HepG2 (cell line): Measurements from ENCODE around the gene KHK. TPM values are rescaled to one million over a fixed set of nuclear protein-coding genes. Genes with fewer than 3 reads are reported as not detected.

Experiments used
- CENPT ChIP-seq: sonication (generic); formaldehyde crosslinking; IDR thresholded peaks from 2 replicates; pipeline ENCODE4 v1.8.0; 2022; ENCODE audit warnings: low read depth, mild to moderate bottlenecking, moderate library complexity, missing genetic modification reagents
- HDAC1 ChIP-seq: sonication (generic); formaldehyde crosslinking; IDR thresholded peaks from 2 replicates; pipeline ENCODE4 v1.5.1; 2020; ENCODE audit warnings: mild to moderate bottlenecking, missing genetic modification reagents
- KDM3A ChIP-seq: IDR thresholded peaks from 2 replicates; pipeline ENCODE4 v1.6.1; 2018; ENCODE audit warnings: low read depth, missing compliant biosample characterization
- MTF1 ChIP-seq: sonication (generic); formaldehyde crosslinking; IDR thresholded peaks from 2 replicates; pipeline ENCODE4 v1.5.0; 2020; ENCODE audit warnings: missing genetic modification reagents
- NBN ChIP-seq: fragments of 450-650 bp; conservative IDR thresholded peaks from 2 replicates; pipeline ENCODE4 v1.6.1; 2017
- NCOA2 ChIP-seq: sonication (generic); formaldehyde crosslinking; IDR thresholded peaks from 2 replicates; pipeline ENCODE4 v1.8.0; 2022; ENCODE audit warnings: inconsistent platforms
- NFKBIZ ChIP-seq: IDR thresholded peaks from 2 replicates; pipeline ENCODE4 v1.6.1; 2018; ENCODE audit warnings: missing genetic modification reagents, missing compliant biosample characterization
- NFRKB ChIP-seq: fragments of 450-650 bp; IDR thresholded peaks from 2 replicates; pipeline ENCODE4 v1.6.1; 2017
- NR2F1 ChIP-seq, 2 experiments: fragments of 450-650 bp in 1 of 2; formaldehyde crosslinking in 1 of 2; IDR thresholded peaks; 2 replicates each; pipeline versions ENCODE4 v1.5.0 to v1.6.1; 2016 to 2020; ENCODE audit warnings: mild to moderate bottlenecking in 1 of 2, missing compliant biosample characterization in 1 of 2, missing genetic modification reagents in 1 of 2, moderate library complexity in 1 of 2
- PHF21A ChIP-seq: sonication (generic); formaldehyde crosslinking; IDR thresholded peaks from 2 replicates; pipeline ENCODE4 v1.5.0; 2020; ENCODE audit warnings: mild to moderate bottlenecking, missing genetic modification reagents
- RXRA ChIP-seq: sonication (generic); formaldehyde crosslinking; IDR thresholded peaks from 2 replicates; pipeline ENCODE4 v1.5.1; 2020; ENCODE audit warnings: missing genetic modification reagents
- TEAD2 ChIP-seq: sonication (generic); formaldehyde crosslinking; IDR thresholded peaks from 2 replicates; pipeline ENCODE4 v1.9.0; 2021; ENCODE audit warnings: missing genetic modification reagents
- THAP8 ChIP-seq: sonication (generic); formaldehyde crosslinking; IDR thresholded peaks from 2 replicates; pipeline ENCODE4 v1.5.1; 2020; ENCODE audit warnings: missing genetic modification reagents, mild to moderate bottlenecking, borderline replicate concordance
- ZHX1 ChIP-seq: sonication (generic); formaldehyde crosslinking; IDR thresholded peaks from 2 replicates; pipeline ENCODE4 v1.8.1; 2022; ENCODE audit warnings: low read depth, mild to moderate bottlenecking, missing genetic modification reagents
- ZNF329 ChIP-seq: sonication (generic); formaldehyde crosslinking; IDR thresholded peaks from 2 replicates; pipeline ENCODE4 v1.9.0; 2021; ENCODE audit warnings: low read depth, mild to moderate bottlenecking, missing genetic modification reagents
- ZNF430 ChIP-seq: sonication (generic); formaldehyde crosslinking; IDR thresholded peaks from 2 replicates; pipeline ENCODE4 v1.9.0; 2021; ENCODE audit warnings: mild to moderate bottlenecking, missing genetic modification reagents
- ZNF558 ChIP-seq: sonication (generic); formaldehyde crosslinking; IDR thresholded peaks from 2 replicates; pipeline ENCODE4 v1.9.0; 2022; ENCODE audit warnings: mild to moderate bottlenecking, missing genetic modification reagents, borderline replicate concordance
- polyA plus RNA-seq, 8 experiments: library from polyadenylated mRNA; depleted of rRNA in 3 of 8; stranded (reverse) in 7 of 8; unstranded in 1 of 8; fragments of >200 nt; fragmentation: Illumina TruSeq in 4 of 8; extraction: Trizol in 4 of 8; gene quantifications; 2 replicates each; pipeline versions ENCODE4 v1.2.1 to v1.2.3, GENCODE V29; 2011 to 2016; ENCODE audit warnings: low read depth in 4 of 8, missing spikeins in 1 of 8, mixed read lengths in 1 of 8; ENCODE audit not compliant: insufficient read depth in 1 of 8
- total RNA-seq, 5 experiments: library from RNA; depleted of rRNA; stranded (reverse); fragments of >200 nt; fragmentation: Illumina TruSeq; extraction: Trizol; gene quantifications; 2 replicates each; pipeline ENCODE4 v1.2.3, GENCODE V29; 2016; ENCODE audit warnings: low read depth in 1 of 5
- TF ChIP-seq, protein P1 (sequence below): sonication (generic); formaldehyde crosslinking; conservative IDR thresholded peaks from 2 replicates; pipeline ENCODE4 v1.4.0; 2020; ENCODE audit warnings: missing genetic modification reagents
- TF ChIP-seq, protein P2 (sequence below): IDR thresholded peaks from 2 replicates; pipeline ENCODE4 v1.6.1; 2012; ENCODE audit warnings: inconsistent platforms
- TF ChIP-seq, protein P3 (sequence below): sonication (generic); formaldehyde crosslinking; IDR thresholded peaks from 2 replicates; pipeline ENCODE4 v1.8.0; 2022; ENCODE audit warnings: missing genetic modification reagents, mild to moderate bottlenecking, moderate library complexity, borderline replicate concordance

KHK gene
- total and polyA plus RNA-seq, 2 of the 13 experiments (the other 11 are each of a cell fraction or from before 2014, with no cell fraction given) = 40.9 to 99.2 TPM

DNA sequence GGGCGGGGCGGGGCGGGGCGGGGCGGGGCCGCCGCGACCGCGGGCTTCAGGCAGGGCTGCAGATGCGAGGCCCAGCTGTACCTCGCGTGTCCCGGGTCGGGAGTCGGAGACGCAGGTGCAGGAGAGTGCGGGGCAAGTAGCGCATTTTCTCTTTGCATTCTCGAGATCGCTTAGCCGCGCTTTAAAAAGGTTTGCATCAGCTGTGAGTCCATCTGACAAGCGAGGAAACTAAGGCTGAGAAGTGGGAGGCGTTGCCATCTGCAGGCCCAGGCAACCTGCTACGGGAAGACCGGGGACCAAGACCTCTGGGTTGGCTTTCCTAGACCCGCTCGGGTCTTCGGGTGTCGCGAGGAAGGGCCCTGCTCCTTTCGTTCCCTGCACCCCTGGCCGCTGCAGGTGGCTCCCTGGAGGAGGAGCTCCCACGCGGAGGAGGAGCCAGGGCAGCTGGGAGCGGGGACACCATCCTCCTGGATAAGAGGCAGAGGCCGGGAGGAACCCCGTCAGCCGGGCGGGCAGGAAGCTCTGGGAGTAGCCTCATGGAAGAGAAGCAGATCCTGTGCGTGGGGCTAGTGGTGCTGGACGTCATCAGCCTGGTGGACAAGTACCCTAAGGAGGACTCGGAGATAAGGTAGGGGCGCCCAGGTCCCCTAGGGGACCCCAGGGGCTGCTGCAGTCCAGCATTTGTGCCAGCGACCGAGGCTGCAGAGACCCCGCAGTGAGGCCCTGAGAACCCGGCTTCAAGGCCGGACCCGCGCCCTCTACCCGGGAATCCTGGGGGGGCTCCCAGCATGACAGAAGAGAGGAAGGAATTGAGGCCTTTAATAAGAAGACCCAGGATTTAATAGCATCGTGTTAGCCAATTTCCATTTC, at the start of gene KHK (continued):
- TF ChIP-seq THAP8 (no peak; the same call in 1 of the 2 replicates), RXRA (CRISPR knock-in tag) (peak; percentile 58), KDM3A (CRISPR knock-in tag) (0 out of 2 replicates have a peak, but pooled peaks have one; percentile 23), NR2F1 (CRISPR knock-in tag; IDR thresholded peaks at IDR 0.05) (no peak), NFKBIZ (CRISPR knock-in tag) (no peak), NBN (no peak), CENPT (CRISPR knock-in tag) (no peak; the same call in 1 of the 2 replicates), PHF21A (CRISPR knock-in tag) (no peak; the same call in 1 of the 2 replicates), NCOA2 (CRISPR knock-in tag) (peak; percentile 12; the same call in 1 of the 2 replicates), TEAD2 (CRISPR knock-in tag) (no peak), ZNF558 (CRISPR knock-in tag) (0 out of 2 replicates have a peak, but pooled peaks have one; percentile 16), HDAC1 (peak; percentile 73), ZNF329 (CRISPR knock-in tag) (no peak), ZHX1 (peak; percentile 10; the same call in 1 of the 2 replicates), MTF1 (no peak), NFRKB (no peak), ZNF430 (CRISPR knock-in tag) (peak; percentile 83; the same call in 1 of the 2 replicates)
- TF ChIP-seq, protein P1, sequence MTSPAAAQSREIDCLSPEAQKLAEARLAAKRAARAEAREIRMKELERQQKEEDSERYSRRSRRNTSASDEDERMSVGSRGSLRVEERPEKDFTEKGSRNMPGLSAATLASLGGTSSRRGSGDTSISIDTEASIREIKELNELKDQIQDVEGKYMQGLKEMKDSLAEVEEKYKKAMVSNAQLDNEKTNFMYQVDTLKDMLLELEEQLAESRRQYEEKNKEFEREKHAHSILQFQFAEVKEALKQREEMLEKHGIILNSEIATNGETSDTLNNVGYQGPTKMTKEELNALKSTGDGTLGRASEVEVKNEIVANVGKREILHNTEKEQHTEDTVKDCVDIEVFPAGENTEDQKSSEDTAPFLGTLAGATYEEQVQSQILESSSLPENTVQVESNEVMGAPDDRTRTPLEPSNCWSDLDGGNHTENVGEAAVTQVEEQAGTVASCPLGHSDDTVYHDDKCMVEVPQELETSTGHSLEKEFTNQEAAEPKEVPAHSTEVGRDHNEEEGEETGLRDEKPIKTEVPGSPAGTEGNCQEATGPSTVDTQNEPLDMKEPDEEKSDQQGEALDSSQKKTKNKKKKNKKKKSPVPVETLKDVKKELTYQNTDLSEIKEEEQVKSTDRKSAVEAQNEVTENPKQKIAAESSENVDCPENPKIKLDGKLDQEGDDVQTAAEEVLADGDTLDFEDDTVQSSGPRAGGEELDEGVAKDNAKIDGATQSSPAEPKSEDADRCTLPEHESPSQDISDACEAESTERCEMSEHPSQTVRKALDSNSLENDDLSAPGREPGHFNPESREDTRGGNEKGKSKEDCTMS (CRISPR knock-in tag) = no peak
- TF ChIP-seq, protein P2, sequence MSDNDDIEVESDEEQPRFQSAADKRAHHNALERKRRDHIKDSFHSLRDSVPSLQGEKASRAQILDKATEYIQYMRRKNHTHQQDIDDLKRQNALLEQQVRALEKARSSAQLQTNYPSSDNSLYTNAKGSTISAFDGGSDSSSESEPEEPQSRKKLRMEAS = peak; percentile 27
- TF ChIP-seq, protein P3, sequence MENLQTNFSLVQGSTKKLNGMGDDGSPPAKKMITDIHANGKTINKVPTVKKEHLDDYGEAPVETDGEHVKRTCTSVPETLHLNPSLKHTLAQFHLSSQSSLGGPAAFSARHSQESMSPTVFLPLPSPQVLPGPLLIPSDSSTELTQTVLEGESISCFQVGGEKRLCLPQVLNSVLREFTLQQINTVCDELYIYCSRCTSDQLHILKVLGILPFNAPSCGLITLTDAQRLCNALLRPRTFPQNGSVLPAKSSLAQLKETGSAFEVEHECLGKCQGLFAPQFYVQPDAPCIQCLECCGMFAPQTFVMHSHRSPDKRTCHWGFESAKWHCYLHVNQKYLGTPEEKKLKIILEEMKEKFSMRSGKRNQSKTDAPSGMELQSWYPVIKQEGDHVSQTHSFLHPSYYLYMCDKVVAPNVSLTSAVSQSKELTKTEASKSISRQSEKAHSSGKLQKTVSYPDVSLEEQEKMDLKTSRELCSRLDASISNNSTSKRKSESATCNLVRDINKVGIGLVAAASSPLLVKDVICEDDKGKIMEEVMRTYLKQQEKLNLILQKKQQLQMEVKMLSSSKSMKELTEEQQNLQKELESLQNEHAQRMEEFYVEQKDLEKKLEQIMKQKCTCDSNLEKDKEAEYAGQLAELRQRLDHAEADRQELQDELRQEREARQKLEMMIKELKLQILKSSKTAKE (CRISPR knock-in tag) = no peak
